Central memory CD8-positive, alpha-beta T cell (primary cell): ENCODE data around the gene B3GLCT.

Experiments used
- ATAC-seq: fragments of 150-1000 bp; cut with Tn5 transposase; replicated peaks from 2 replicates; pipeline ENCODE4 v1.10.0; 2022; ENCODE audit warnings: mild to moderate bottlenecking, moderate FRiP score, moderate number of reproducible peaks; ENCODE audit not compliant: poor library complexity, severe bottlenecking; ENCODE audit errors: extremely low read depth
- DNase-seq, 2 donors: peaks; one replicate each; pipeline ENCODE4 v3.0.0; 2021; ENCODE audit warnings: low spot score in 2 of 2
- H3K27ac Mint-ChIP-seq: one replicate; pipeline ENCODE4 v1.8.0; 2022; ENCODE audit warnings: low read depth, mild to moderate bottlenecking, moderate library complexity, mixed read lengths
- H3K27me3 Mint-ChIP-seq: one replicate; pipeline ENCODE4 v1.8.0; 2022; ENCODE audit warnings: mixed read lengths
- H3K36me3 Mint-ChIP-seq: one replicate; pipeline ENCODE4 v1.8.0; 2022; ENCODE audit warnings: mild to moderate bottlenecking, moderate library complexity, mixed read lengths; ENCODE audit not compliant: insufficient read depth
- H3K4me1 Mint-ChIP-seq: one replicate; pipeline ENCODE4 v1.8.0; 2022; ENCODE audit warnings: mixed read lengths
- H3K4me3 Mint-ChIP-seq: one replicate; pipeline ENCODE4 v1.8.0; 2022; ENCODE audit warnings: mild to moderate bottlenecking, moderate library complexity, mixed read lengths
- H3K9me3 Mint-ChIP-seq: one replicate; pipeline ENCODE4 v1.8.0; 2022; ENCODE audit warnings: mixed read lengths

Gene B3GLCT

GRCh38 chr13:31351376-31351775, 151.6 kb downstream of the B3GLCT start:
- no peaks in the 10 kb centered on the region for H3K4me1 Mint-ChIP-seq
- DNase-seq (no peak), ATAC-seq (no peak)
- H3K27ac Mint-ChIP-seq = no peak overlapping the region
- H3K27me3 Mint-ChIP-seq = peaks cover 25% of the 10 kb centered on the region
- no peak overlapping the region for H3K4me3 Mint-ChIP-seq
- H3K9me3 Mint-ChIP-seq = peaks cover 15% of the 10 kb centered on the region
- H3K36me3 Mint-ChIP-seq = no peaks in the 10 kb centered on the region

GRCh38 chr13:31352467-31352866, 152.7 kb downstream of the B3GLCT start:
- no peak overlapping the region for H3K27ac Mint-ChIP-seq
- peaks cover 25% of the 10 kb centered on the region for H3K27me3 Mint-ChIP-seq
- no peak overlapping the region for H3K4me3 Mint-ChIP-seq
- ATAC-seq (no peak), DNase-seq (no peak)
- H3K9me3 Mint-ChIP-seq = peaks cover 15% of the 10 kb centered on the region
- no peaks in the 10 kb centered on the region for H3K36me3 Mint-ChIP-seq
- no peaks in the 10 kb centered on the region for H3K4me1 Mint-ChIP-seq

- peaks cover 15% of the 10 kb centered on the region for H3K9me3 Mint-ChIP-seq
- peaks cover 27% of the 10 kb centered on the region for H3K27me3 Mint-ChIP-seq
- no peak overlapping the region for H3K4me3 Mint-ChIP-seq
- H3K27ac Mint-ChIP-seq = no peak overlapping the region
- no peaks in the 10 kb centered on the region for H3K36me3 Mint-ChIP-seq
- DNase-seq (no peak), ATAC-seq (no peak)
- no peaks in the 10 kb centered on the region for H3K4me1 Mint-ChIP-seq
Observed at GRCh38 chr13:31355001-31355400, 155.2 kb downstream of the B3GLCT start.

DNA sequence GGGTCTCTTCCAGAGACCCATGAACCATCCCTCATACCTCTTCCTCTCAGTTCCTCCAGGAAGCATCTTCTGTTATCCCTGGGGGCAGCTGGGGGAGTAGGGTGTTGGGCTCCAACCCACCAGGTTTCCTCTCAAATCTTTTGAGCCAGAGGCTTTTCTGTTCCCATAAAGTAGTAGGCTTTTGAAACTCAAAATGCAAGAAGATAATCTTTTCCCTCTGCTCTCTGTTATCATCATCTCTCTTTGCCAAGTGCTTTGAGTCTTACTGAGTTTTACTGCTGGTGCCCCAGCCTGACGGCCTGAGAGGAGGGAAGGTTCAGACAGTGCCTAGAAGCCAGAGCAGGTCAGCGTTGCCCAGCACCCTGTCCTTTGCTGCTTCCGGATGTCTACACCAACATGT, 157.2 kb downstream of the B3GLCT start:
- Mint-ChIP-seq H3K36me3 (peaks cover 2% of the 10 kb centered on the region), H3K4me3 (no peak overlapping the region)

GRCh38 chr13:31357581-31357980, 157.8 kb downstream of the B3GLCT start:
- H3K27me3 Mint-ChIP-seq = peaks cover 9% of the 10 kb centered on the region
- no peak overlapping the region for H3K4me3 Mint-ChIP-seq
- ATAC-seq (no peak), DNase-seq (no peak)
- H3K4me1 Mint-ChIP-seq = no peaks in the 10 kb centered on the region
- no peak overlapping the region for H3K27ac Mint-ChIP-seq
- H3K36me3 Mint-ChIP-seq = peaks cover 2% of the 10 kb centered on the region
- peaks cover 15% of the 10 kb centered on the region for H3K9me3 Mint-ChIP-seq

More for the DNA sequence above, 157.2 kb downstream of the B3GLCT start:
- DNase-seq (no peak), ATAC-seq (no peak)
- H3K27ac Mint-ChIP-seq = no peak overlapping the region
- peaks cover 9% of the 10 kb centered on the region for H3K27me3 Mint-ChIP-seq
- no peaks in the 10 kb centered on the region for H3K4me1 Mint-ChIP-seq
- H3K9me3 Mint-ChIP-seq = peaks cover 15% of the 10 kb centered on the region

DNA sequence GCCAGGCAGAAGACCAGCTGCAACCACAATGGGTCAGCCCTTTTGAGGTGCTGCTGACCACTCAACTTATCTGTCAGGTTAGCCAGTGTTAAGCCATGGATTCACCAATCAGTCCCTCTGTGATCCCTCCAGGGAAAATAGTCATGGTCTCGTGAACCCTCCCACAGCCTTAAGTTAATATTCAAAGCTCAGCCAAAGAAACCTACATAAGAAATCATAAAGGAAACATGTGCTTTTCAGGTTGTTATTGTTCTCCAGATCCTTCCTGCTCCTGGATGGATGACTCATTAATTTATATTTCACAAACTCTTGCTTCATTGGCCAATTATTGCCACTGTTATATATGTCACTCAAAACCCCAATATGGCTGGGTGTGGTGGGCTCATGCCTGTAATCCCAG, 161.9 kb downstream of the B3GLCT start:
- Mint-ChIP-seq H3K4me1 (no peaks in the 10 kb centered on the region), H3K9me3 (no peaks in the 10 kb centered on the region), H3K27ac (no peak overlapping the region), H3K4me3 (no peak overlapping the region), H3K27me3 (peaks cover 9% of the 10 kb centered on the region), H3K36me3 (peaks cover 2% of the 10 kb centered on the region)
- DNase-seq (no peak), ATAC-seq (no peak)

DNA sequence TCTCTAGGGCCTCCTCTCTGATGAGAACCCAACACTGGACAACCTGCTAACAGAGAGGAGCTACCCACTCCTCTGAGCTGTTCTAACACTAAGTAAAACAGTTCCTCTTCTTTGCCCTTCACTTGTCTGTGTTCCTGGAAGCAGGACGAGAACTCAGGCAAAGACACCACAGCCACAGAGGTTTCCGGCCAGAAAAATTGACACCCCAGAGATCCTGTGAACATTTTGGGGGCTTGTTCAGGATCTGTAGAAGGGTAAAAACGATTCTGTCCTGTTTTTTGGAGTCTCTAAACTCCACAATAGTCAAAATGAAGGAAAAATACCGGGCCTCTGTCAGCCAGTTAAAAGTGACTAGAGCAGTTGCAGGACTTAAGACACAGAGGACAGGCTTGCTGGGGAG, 165.9 kb downstream of the B3GLCT start:
- no peak overlapping the region for H3K4me3 Mint-ChIP-seq
- peaks cover 2% of the 10 kb centered on the region for H3K36me3 Mint-ChIP-seq
- no peaks in the 10 kb centered on the region for H3K4me1 Mint-ChIP-seq
- DNase-seq (no peak), ATAC-seq (no peak)
- H3K27ac Mint-ChIP-seq = no peak overlapping the region
- no peaks in the 10 kb centered on the region for H3K9me3 Mint-ChIP-seq
- H3K27me3 Mint-ChIP-seq = peaks cover 13% of the 10 kb centered on the region

GRCh38 chr13:31367410-31367809, 167.6 kb downstream of the B3GLCT start:
- DNase-seq (no peak), ATAC-seq (no peak)
- H3K4me1 Mint-ChIP-seq = no peaks in the 10 kb centered on the region
- H3K9me3 Mint-ChIP-seq = no peaks in the 10 kb centered on the region
- H3K27me3 Mint-ChIP-seq = peaks cover 22% of the 10 kb centered on the region
- no peak overlapping the region for H3K4me3 Mint-ChIP-seq
- no peaks in the 10 kb centered on the region for H3K36me3 Mint-ChIP-seq
- no peak overlapping the region for H3K27ac Mint-ChIP-seq

- no peak overlapping the region for H3K4me3 Mint-ChIP-seq
- no peak overlapping the region for H3K27ac Mint-ChIP-seq
- H3K36me3 Mint-ChIP-seq = no peaks in the 10 kb centered on the region
- H3K9me3 Mint-ChIP-seq = no peaks in the 10 kb centered on the region
- no peak for DNase-seq
- no peaks in the 10 kb centered on the region for H3K4me1 Mint-ChIP-seq
- no peak for ATAC-seq
- H3K27me3 Mint-ChIP-seq = peaks cover 25% of the 10 kb centered on the region
Observed at GRCh38 chr13:31369213-31369612, 169.4 kb downstream of the B3GLCT start.

- ATAC-seq (no peak), DNase-seq (no peak)
- Mint-ChIP-seq H3K27me3 (peaks cover 43% of the 10 kb centered on the region), H3K4me1 (no peaks in the 10 kb centered on the region), H3K4me3 (no peak overlapping the region), H3K9me3 (no peaks in the 10 kb centered on the region), H3K27ac (no peak overlapping the region), H3K36me3 (no peaks in the 10 kb centered on the region)
Observed at GRCh38 chr13:31372454-31372853, 172.7 kb downstream of the B3GLCT start.

GRCh38 chr13:31374682-31375081, 174.9 kb downstream of the B3GLCT start:
- Mint-ChIP-seq H3K4me1 (no peaks in the 10 kb centered on the region), H3K36me3 (no peaks in the 10 kb centered on the region), H3K27me3 (peaks cover 37% of the 10 kb centered on the region), H3K9me3 (no peaks in the 10 kb centered on the region), H3K27ac (no peak overlapping the region), H3K4me3 (no peak overlapping the region)
- ATAC-seq (no peak), DNase-seq (no peak)

DNA sequence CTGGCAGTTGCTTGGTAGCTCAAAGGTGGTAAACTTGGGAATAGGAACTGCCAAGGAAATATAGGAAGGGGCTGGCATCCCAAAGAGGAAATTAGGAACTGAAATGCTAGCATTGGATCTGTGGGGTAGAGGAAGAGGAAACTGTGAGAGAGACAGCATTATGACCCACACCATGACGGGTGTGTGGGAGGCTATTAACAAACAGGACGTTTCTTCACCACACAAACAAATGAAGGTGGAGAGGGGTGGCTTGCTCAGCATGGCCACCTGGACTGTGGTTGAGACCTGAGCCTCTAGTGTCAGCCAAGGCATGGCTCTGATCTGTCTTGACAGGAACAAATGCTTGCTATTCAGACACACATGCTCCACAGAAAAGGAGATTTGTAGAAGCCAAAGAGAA, 178.2 kb downstream of the B3GLCT start:
- DNase-seq (no peak), ATAC-seq (no peak)
- Mint-ChIP-seq H3K4me1 (no peaks in the 10 kb centered on the region), H3K27me3 (peaks cover 21% of the 10 kb centered on the region), H3K4me3 (no peak overlapping the region), H3K36me3 (no peaks in the 10 kb centered on the region), H3K27ac (no peak overlapping the region), H3K9me3 (no peaks in the 10 kb centered on the region)

DNA sequence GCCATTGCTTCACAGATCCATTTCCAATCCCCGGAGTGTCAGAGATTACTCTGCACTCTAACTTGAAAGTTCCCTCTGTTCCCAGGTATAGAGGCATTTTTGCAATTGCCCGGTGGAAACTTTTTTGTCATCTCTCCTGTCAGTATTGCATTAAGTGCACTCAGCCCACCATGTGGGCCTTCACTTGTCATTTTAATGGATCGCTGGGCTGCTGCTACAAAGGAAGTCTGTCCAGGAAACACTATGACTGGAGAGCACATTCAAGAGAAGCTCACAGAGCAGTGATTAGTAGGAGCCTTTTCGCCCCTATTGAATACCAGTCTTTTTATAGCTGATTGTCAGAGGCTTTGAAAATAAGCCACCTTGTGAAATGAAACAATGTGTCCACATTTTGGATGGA, 180.9 kb downstream of the B3GLCT start:
- H3K9me3 Mint-ChIP-seq = no peaks in the 10 kb centered on the region
- no peak for DNase-seq
- H3K4me3 Mint-ChIP-seq = no peak overlapping the region
- H3K36me3 Mint-ChIP-seq = no peaks in the 10 kb centered on the region
- H3K27ac Mint-ChIP-seq = no peak overlapping the region
- peaks cover 10% of the 10 kb centered on the region for H3K27me3 Mint-ChIP-seq
- H3K4me1 Mint-ChIP-seq = no peaks in the 10 kb centered on the region
- ATAC-seq = no peak
